Medulla oblongata (tissue), 1 donor: Measurements from ENCODE around the gene AOX1.
"Not testable (repeated sequence)": the region's sequence is repeated elsewhere in the genome, so short reads cannot be mapped to it uniquely, and the experiment has no call there.

Experiments used
- DNase-seq: peaks from one replicate; pipeline ENCODE4 v3.0.0-alpha.2; 2015; ENCODE audit errors: extremely low spot score

AOX1 gene

GRCh38 chr2:200585730-200586643 is at the start of gene AOX1:
AOX1 (plus strand) TSS chr2:200586014; CDS start chr2:200586109, 95 bp downstream.
- DNase-seq: peak; percentile 43

DNA sequence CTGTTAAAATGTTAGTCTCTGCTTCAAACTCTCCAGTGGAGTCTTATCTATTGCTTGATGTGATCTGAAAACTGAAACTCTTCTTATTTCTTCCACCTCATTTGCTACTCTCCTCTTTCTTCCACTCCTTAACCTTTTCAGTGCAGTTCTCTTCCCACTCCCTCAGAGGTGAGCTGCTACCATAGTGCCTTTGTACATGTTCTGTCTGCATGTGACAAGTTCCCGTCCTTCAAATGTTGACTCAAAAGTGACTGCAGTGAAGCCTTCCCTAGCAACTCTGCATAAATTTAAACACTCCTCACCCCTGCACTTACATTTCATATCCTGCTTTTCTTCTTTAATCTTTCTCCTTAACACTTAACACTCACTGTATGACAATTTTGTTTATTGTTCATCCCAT is 47.7 kb upstream of the AOX1 start:
- DNase-seq: no peak

DNA sequence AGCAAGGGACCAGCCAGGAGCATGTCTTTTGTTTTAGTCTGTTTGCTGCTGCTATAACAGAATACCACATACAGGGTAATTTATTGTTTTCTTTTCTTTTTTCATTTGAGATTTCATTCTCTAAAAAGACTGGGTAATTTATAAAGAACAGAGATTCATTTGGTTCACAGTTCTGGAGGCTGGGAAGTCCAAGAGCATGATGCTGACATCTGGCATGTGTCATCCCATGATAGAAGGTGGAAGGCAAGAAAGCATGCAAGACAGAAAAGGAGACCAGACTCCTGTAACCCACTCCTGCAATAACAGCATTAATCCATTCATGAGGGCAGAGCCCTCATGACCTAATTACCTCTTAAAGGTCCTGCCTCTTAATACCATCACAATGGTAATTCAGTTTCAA is 45.0 kb upstream of the AOX1 start:
- no peak for DNase-seq

- not testable (repeated sequence) for DNase-seq
Observed at GRCh38 chr2:200566596-200566995, 19.2 kb upstream of the AOX1 start.

DNA sequence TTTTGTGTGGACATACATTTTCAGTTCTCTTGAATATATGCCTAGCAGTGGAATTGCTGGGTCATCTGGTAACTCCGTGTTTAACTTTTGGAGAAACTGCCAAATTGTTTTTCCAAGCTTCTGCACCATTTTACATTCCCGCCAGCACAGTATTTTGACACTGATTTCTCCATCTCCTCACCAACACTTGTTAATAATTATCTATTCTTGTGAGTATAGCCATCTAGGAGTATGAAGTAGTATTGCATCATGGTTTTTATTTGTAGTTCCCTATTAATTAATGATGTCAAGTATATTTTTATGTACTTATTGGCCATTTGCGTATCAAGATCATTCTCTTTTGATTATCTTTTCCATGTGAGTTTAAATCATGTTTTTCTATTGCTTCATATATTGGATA is 17.9 kb upstream of the AOX1 start:
- DNase-seq: no peak

- no peak for DNase-seq
Observed at GRCh38 chr2:200575957-200576356, 9.9 kb upstream of the AOX1 start.

DNA sequence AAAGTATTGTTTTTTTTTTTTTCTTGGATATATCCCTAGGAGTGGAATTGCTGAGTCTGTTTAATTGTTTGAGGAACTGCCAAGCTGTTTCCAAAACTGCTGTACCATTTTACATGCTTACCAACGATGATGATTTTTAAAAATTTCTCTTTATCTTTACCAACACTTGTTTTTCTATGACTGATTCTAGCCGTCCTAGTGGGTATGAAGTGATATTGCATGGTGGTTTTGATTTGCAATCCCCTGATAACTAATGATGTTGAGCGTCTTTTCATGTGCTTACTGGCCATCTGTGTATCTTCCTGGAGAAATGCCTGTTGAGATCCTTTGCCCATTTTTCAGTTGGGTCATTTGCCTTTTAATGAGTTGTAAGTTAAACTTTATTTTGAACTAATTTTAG is 8.8 kb upstream of the AOX1 start:
- no peak for DNase-seq

DNA sequence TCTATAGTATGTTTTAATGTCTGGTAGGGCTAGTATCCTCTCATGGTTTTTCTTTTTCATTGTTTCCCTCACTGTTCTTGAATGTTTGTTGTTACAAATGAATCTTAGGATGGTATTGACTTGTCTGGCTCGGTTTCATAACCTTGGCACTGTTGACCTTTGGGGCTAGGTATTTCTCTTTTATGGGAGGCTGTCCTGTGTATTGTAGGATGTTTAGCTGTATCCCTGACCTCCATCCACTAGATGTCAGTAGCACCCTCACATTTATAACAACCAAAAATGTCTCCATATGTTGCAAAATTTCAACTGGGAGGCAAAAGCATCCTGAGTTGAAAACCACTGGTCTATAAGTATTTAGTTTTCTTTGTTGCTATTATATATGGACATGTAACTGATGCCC is 7.0 kb upstream of the AOX1 start:
- peak; percentile 6 for DNase-seq

- DNase-seq: no peak
Observed at GRCh38 chr2:200584639-200585038, 1.2 kb upstream of the AOX1 start.

DNA sequence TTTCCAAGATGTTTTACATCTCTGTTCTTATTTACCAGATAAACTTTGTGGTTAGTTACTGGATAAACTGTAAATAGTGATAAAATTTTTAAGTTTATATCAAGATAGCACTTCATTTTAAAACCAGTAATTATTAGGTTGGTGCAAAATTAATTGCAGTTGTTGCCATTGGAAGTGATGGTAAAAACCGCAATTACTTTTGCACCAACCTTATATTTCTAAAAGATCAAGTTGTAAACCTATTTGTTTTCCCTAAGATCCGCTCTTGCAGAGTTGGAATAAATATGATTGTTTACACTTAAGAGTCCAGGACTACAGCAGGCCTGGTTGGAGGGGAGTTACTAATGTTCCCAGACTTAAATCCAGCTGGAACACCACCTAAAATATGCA is 479 bp upstream of the AOX1 start:
- peak; percentile 3 for DNase-seq

DNA sequence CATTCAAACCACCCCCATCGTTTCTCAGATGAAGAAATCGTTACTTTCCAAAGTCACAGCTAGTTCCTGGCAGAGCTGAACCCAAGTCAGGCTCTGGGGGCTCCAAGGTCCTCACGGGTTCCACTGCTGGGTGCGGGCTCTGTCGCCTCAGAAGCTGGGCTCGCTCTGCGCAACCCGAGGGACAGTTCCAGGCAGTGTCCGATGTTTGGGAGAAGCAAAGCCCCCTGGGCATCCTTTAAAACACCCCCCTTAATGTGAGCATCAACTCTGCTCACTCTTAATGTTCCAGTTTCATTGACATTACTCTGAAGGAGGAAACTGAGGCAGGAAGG is 796 bp downstream of the AOX1 start:
- no peak for DNase-seq

GRCh38 chr2:200587007-200587616 is 1.3 kb downstream of the AOX1 start:
- no peak for DNase-seq

DNA sequence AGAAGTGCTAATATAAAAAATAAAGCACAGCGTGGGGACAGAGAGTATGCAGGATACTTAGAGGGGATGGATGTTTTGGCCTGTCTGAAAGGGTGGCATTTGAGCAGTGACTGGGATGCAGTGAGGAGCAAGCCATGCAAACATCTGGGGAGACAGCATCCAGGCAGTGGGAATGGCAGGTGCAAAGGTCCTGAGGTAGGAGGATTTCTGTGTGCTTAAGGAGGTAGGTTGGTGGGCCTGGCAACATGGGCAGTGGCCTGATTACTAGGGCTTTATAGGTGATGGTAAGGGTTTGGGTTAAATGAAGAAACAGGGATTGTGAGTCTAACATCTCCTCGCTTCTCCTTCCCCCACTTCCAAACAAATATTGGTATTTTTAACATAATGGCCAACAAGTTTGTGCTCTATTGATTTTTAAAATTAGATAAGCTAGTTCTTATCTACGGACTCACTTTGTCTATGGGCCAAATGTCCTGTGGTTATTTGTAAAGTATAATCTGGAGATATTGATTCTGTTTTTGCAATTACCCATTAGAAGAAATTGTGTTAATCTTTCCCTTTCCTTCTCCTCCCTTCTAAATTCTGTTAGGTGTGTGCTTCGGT is 2.4 kb downstream of the AOX1 start:
- no peak for DNase-seq

DNA sequence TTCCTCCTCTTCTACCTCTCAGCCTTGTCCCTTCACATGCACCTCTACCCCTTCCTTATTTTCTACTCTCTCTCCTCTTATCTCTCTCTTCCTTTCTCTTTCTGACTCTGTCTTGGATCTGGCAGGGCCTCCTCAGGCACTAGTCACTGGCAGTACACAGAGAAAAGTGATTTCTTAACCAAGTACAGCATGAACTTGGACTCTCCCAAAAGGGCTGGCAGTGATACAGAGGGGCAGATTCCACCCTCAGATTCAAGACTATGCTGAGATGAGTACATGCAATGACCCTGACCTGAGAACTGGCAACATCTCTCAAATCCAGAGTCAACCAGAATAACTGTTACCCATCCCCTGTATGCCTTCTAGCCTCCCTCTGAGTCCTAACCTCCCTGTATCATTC is 4.3 kb downstream of the AOX1 start:
- no peak for DNase-seq

DNA sequence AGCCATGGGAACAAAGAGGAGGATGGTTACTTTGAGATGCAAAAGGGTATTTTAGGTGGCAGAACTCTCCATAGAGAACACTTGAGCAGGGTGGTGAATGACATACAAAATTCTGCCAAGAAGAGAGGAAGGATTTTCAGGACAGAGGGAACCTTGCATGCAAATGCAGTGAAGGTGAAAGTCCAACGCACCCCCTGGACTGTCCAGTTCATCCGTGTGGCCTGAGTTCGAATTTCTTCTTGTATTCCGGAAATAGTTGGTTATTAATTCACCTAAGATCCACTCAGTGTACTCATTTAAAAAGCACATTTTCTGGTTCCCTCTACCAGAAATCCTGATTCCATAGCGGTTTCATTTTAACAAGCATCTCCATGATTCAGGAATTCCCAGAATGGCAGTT is 5.5 kb downstream of the AOX1 start:
- DNase-seq: no peak

GRCh38 chr2:200592406-200593075 is 6.7 kb downstream of the AOX1 start:
- DNase-seq: no peak

GRCh38 chr2:200593905-200594304 is 8.1 kb downstream of the AOX1 start:
- DNase-seq: no peak

GRCh38 chr2:200595913-200596312 is 10.1 kb downstream of the AOX1 start:
- no peak for DNase-seq

- DNase-seq: no peak
Observed at GRCh38 chr2:200596774-200597570, 11.2 kb downstream of the AOX1 start.

DNA sequence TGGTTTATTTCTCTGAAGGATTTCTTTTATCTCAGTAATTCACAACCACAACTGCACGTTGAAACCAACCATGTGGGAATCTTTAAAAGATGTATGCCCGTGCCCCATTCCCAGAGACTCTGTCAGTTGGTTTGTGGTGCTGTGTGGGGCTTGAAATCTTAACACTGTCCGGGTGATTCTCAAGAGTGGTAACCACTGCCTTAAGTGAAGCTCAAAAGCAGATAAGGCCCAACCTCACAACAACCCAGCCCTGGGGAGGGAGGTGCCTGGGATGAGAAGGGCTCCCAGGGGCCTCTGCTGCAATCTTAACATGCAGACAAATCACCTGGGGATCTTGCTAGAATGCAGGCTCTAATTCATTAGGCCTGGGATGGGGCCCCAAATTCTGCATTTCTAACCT is 13.4 kb downstream of the AOX1 start:
- DNase-seq: no peak

- no peak for DNase-seq
Observed at GRCh38 chr2:200600549-200601225, 14.9 kb downstream of the AOX1 start.
